Neural progenitor cell (in vitro differentiated cells): ENCODE results near the gene NAPG. TPM values are rescaled to one million over a fixed set of nuclear protein-coding genes. Genes with fewer than 3 reads are reported as not detected.
A peak's percentile ranks its signal among the peaks of the same experiment; 100 is the strongest.
"Not testable (repeated sequence)": the region's sequence is repeated elsewhere in the genome, so short reads cannot be mapped to it uniquely, and the experiment has no call there.

Experiments
- DNase-seq: peaks from one replicate; pipeline ENCODE4 v3.0.0-alpha.2; 2016; ENCODE audit warnings: low spot score
- H2AFZ ChIP-seq: fragments of 200-600 bp; sonication (generic); replicated peaks from 2 replicates; pipeline ENCODE4 v1.6.1; 2016; ENCODE audit warnings: antibody characterized with exemption
- H3F3A ChIP-seq: fragments of 200-600 bp; sonication (generic); 2 replicates; pipeline ENCODE4 v1.6.1; 2016; ENCODE audit warnings: antibody characterized with exemption, low read depth
- H3K27ac ChIP-seq: fragments of 200-600 bp; sonication (generic); 2 replicates; pipeline ENCODE4 v1.5.1; 2016; ENCODE audit warnings: mild to moderate bottlenecking
- H3K27me3 ChIP-seq: fragments of 200-600 bp; sonication (generic); 2 replicates; pipeline ENCODE4 v1.6.1; 2016; ENCODE audit warnings: mild to moderate bottlenecking, moderate library complexity
- H3K36me3 ChIP-seq: fragments of 200-600 bp; sonication (generic); 2 replicates; pipeline ENCODE4 v1.5.1; 2016
- H3K4me1 ChIP-seq: fragments of 200-600 bp; sonication (generic); 2 replicates; pipeline ENCODE4 v1.6.1; 2016; ENCODE audit warnings: mixed run types
- H3K4me2 ChIP-seq: fragments of 200-600 bp; sonication (generic); 2 replicates; pipeline ENCODE4 v1.6.1; 2016
- H3K4me3 ChIP-seq: fragments of 200-600 bp; sonication (generic); 2 replicates; pipeline ENCODE4 v1.5.1; 2016
- H3K79me2 ChIP-seq: fragments of 200-600 bp; sonication (generic); 2 replicates; pipeline ENCODE4 v1.6.1; 2016; ENCODE audit warnings: low read depth
- H3K9ac ChIP-seq: fragments of 200-600 bp; sonication (generic); 2 replicates; pipeline ENCODE4 v1.6.1; 2016
- H3K9me3 ChIP-seq: fragments of 200-600 bp; sonication (generic); 2 replicates; pipeline ENCODE4 v1.5.1; 2016; ENCODE audit warnings: low read depth
- H4K20me1 ChIP-seq: fragments of 200-600 bp; sonication (generic); 2 replicates; pipeline ENCODE4 v1.6.1; 2016; ENCODE audit warnings: low read depth
- H3K27ac Mint-ChIP-seq: 3 replicates; pipeline ENCODE4 v1.8.0; 2021; ENCODE audit warnings: mixed read lengths
- H3K27me3 Mint-ChIP-seq: 2 replicates; pipeline ENCODE4 v1.8.0; 2022; ENCODE audit warnings: low read depth, mild to moderate bottlenecking, inconsistent platforms, moderate library complexity, mixed read lengths; ENCODE audit not compliant: insufficient read depth
- H3K36me3 Mint-ChIP-seq: 3 replicates; pipeline ENCODE4 v1.8.0; 2021; ENCODE audit warnings: mixed read lengths
- H3K4me1 Mint-ChIP-seq: 3 replicates; pipeline ENCODE4 v1.8.0; 2021; ENCODE audit warnings: mixed read lengths
- H3K4me3 Mint-ChIP-seq: 3 replicates; pipeline ENCODE4 v1.8.0; 2021; ENCODE audit warnings: mild to moderate bottlenecking, moderate library complexity, mixed read lengths
- H3K9me3 Mint-ChIP-seq: 3 replicates; pipeline ENCODE4 v1.8.0; 2020; ENCODE audit warnings: mixed read lengths
- EZH2 ChIP-seq: fragments of 200-600 bp; sonication (generic); IDR thresholded peaks from 2 replicates; pipeline ENCODE4 v1.6.1; 2017; ENCODE audit warnings: antibody characterized with exemption, mild to moderate bottlenecking, moderate library complexity
- EZH2phosphoT487 ChIP-seq: fragments of 200-600 bp; sonication (generic); IDR thresholded peaks from 2 replicates; pipeline ENCODE4 v1.6.1; 2017; ENCODE audit warnings: antibody characterized with exemption
- total RNA-seq: library from RNA; depleted of rRNA; stranded (reverse); fragments of >200 nt; gene quantifications from 2 replicates; pipeline ENCODE4 v1.2.3, GENCODE V29; 2015; ENCODE audit warnings: low replicate concordance
- TF ChIP-seq, protein P1 (sequence below): fragments of 200-600 bp; sonication (generic); IDR thresholded peaks from 2 replicates; pipeline ENCODE4 v1.5.1; 2017; ENCODE audit warnings: antibody characterized with exemption, mild to moderate bottlenecking

The NAPG gene
- total RNA-seq, 1 donor from 2014 or later = 56.6 TPM

DNA sequence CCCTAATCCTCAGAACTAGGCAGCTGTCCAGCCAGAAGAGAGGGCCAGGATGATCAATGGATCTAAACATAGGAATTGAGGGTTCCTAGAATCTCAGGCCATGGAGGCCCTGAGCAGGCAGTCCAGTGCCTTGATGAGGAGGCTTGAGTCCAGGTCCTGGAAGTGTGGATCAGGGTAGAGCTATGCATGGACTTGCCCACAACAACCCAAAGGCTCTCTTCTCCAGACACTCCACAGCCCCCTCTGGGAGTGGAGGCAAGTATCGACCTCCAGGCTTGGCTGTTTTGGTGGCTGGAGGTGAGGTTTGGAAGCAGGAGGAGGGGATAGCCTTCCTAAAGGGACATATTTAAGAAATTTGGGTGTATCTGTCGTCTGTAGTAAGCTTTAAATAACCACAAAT, 45.7 kb downstream of the NAPG start:
- no peaks in the 10 kb centered on the region for H3K4me1 Mint-ChIP-seq
- Histone ChIP-seq H3K27ac (no peak overlapping the region), H3K9me3 (no peaks in the 10 kb centered on the region), H3K4me2 (no peak overlapping the region), H3K27me3 (no peaks in the 10 kb centered on the region), H3K4me1 (no peaks in the 10 kb centered on the region), H3K9ac (no peak overlapping the region), H4K20me1 (no peaks in the 10 kb centered on the region), H3K36me3 (no peaks in the 10 kb centered on the region), H3K4me3 (no peak overlapping the region), H3K79me2 (no peaks in the 10 kb centered on the region), H2AFZ (no peak overlapping the region), H3F3A (no peaks in the 10 kb centered on the region)
- H3K27ac Mint-ChIP-seq = no peak overlapping the region
- no peaks in the 10 kb centered on the region for H3K36me3 Mint-ChIP-seq
- H3K4me3 Mint-ChIP-seq = no peak overlapping the region
- TF ChIP-seq, protein P1, sequence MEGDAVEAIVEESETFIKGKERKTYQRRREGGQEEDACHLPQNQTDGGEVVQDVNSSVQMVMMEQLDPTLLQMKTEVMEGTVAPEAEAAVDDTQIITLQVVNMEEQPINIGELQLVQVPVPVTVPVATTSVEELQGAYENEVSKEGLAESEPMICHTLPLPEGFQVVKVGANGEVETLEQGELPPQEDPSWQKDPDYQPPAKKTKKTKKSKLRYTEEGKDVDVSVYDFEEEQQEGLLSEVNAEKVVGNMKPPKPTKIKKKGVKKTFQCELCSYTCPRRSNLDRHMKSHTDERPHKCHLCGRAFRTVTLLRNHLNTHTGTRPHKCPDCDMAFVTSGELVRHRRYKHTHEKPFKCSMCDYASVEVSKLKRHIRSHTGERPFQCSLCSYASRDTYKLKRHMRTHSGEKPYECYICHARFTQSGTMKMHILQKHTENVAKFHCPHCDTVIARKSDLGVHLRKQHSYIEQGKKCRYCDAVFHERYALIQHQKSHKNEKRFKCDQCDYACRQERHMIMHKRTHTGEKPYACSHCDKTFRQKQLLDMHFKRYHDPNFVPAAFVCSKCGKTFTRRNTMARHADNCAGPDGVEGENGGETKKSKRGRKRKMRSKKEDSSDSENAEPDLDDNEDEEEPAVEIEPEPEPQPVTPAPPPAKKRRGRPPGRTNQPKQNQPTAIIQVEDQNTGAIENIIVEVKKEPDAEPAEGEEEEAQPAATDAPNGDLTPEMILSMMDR = no peak
- TF ChIP-seq EZH2 = no peak
- TF ChIP-seq EZH2phosphoT487 = no peak
- H3K9me3 Mint-ChIP-seq = peaks cover 2% of the 10 kb centered on the region
- DNase-seq = no peak
- H3K27me3 Mint-ChIP-seq = peaks cover 2% of the 10 kb centered on the region

DNA sequence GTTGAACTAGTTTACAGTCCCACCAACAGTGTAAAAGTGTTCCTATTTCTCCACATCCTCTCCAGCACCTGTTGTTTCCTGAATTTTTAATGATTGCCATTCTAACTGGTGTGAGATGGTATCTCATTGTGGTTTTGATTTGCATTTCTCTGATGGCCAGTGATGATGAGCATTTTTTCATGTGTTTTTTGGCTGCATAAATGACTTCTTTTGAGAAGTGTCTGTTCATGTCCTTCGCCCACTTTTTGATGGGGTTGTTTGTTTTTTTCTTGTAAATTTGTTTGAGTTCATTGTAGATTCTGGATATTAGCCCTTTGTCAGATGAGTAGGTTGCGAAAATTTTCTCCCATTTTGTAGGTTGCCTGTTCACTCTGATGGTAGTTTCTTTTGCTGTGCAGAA, 47.4 kb downstream of the NAPG start:
- not testable (repeated sequence) for DNase-seq, H3K9ac ChIP-seq, H3K9me3 ChIP-seq, H3K27me3 Mint-ChIP-seq, H4K20me1 ChIP-seq, H3K4me3 ChIP-seq, H2AFZ ChIP-seq, H3K9me3 Mint-ChIP-seq, H3K4me2 ChIP-seq, H3K4me3 Mint-ChIP-seq, H3K36me3 Mint-ChIP-seq, H3K4me1 ChIP-seq, H3K27me3 ChIP-seq, H3K79me2 ChIP-seq, H3K36me3 ChIP-seq, H3K27ac Mint-ChIP-seq, H3F3A ChIP-seq, H3K27ac ChIP-seq, H3K4me1 Mint-ChIP-seq

DNA sequence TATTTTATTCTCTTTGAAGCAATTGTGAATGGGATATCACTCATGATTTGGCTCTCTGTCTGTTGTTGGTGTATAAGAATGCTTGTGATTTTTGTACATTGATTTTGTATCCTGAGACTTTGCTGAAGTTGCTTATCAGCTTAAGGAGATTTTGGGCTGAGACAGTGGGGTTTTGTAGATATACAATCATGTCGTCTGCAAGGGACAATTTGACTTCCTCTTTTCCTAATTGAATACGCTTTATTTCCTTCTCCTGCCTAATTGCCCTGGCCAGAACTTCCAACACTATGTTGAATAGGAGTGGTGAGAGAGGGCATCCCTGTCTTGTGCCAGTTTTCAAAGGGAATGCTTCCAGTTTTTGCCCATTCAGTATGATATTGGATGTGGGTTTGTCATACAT, 48.6 kb downstream of the NAPG start:
- not testable (repeated sequence) for H3K4me3 Mint-ChIP-seq, H3K4me2 ChIP-seq, H3K4me1 Mint-ChIP-seq, H3K9me3 ChIP-seq, H3K79me2 ChIP-seq, H3K36me3 ChIP-seq, H3K36me3 Mint-ChIP-seq, H3K4me1 ChIP-seq, H3K27me3 ChIP-seq, H4K20me1 ChIP-seq, H3K9ac ChIP-seq, H2AFZ ChIP-seq, H3K27ac ChIP-seq, H3K4me3 ChIP-seq, H3F3A ChIP-seq, H3K9me3 Mint-ChIP-seq, H3K27ac Mint-ChIP-seq, DNase-seq, H3K27me3 Mint-ChIP-seq

DNA sequence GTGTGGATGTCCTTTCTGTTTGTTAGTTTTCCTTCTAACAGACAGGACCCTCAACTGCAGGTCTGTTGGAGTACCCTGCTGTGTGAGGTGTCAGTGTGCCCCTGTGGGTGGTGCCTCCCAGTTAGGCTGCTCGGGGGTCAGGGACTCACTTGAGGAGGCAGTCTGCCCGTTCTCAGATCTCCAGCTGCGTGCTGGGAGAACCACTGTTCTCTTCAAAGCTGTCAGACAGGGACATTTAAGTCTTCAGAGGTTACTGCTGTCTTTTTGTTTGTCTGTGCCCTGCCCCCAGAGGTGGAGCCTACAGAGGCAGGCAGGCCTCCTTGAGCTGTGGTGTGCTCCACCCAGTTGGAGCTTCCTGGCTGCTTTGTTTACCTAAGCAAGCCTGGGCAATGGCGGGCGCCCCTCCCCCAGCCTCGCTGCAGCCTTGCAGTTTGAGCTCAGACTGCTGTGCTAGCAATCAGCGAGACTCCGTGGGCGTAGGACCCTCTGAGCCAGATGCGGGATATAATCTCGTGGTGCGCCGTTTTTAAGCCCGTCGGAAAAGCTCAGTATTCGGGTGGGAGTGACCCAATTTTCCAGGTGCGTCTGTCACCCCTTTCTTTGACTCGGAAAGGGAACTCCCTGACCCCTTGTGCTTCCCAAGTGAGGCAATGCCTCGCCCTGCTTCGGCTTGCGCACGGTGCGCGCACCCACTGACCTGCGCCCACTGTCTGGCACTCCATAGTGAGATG, 52.2 kb downstream of the NAPG start:
- H4K20me1 ChIP-seq, DNase-seq, H3K4me1 ChIP-seq, H3K9ac ChIP-seq, H3F3A ChIP-seq, H3K36me3 Mint-ChIP-seq, H3K4me2 ChIP-seq, H3K4me3 ChIP-seq, H3K27ac Mint-ChIP-seq, H3K4me1 Mint-ChIP-seq, H3K27me3 ChIP-seq, H3K36me3 ChIP-seq, H3K27ac ChIP-seq, H3K27me3 Mint-ChIP-seq, H3K9me3 ChIP-seq, H3K4me3 Mint-ChIP-seq, H3K79me2 ChIP-seq: not testable (repeated sequence)
- peaks cover 14% of the 10 kb centered on the region for H3K9me3 Mint-ChIP-seq
- peak overlapping the region; percentile 79 for H2AFZ ChIP-seq

DNA sequence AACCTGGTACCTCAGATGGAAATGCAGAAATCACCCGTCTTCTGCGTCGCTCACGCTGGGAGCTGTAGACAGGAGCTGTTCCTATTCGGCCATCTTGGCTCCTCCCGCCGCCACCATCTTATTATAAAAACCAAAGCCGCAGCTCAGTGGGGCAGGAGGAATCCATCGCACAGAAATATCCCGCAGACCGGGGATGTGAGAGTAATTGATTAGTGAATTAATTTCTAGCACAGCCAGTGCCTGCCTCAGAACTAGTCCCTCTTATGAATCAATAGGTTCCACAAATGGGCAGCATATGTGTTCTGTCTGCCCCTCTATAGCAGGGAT, 52.7 kb downstream of the NAPG start:
- not testable (repeated sequence) for H3K9me3 ChIP-seq, H3K4me3 ChIP-seq, H3K79me2 ChIP-seq, H3K4me2 ChIP-seq, H4K20me1 ChIP-seq, H3K4me3 Mint-ChIP-seq, H3K27ac ChIP-seq, DNase-seq, H3K9ac ChIP-seq, H3K4me1 ChIP-seq, H3K36me3 ChIP-seq, H3F3A ChIP-seq, H3K27ac Mint-ChIP-seq, H3K27me3 Mint-ChIP-seq, H3K36me3 Mint-ChIP-seq, H3K4me1 Mint-ChIP-seq, H2AFZ ChIP-seq, H3K27me3 ChIP-seq
- peaks cover 14% of the 10 kb centered on the region for H3K9me3 Mint-ChIP-seq
